Upper lobe of left lung (tissue), 4 donors: ENCODE results near the gene RTEL1.

ENCODE experiments used
- CTCF ChIP-seq, 6 experiments: fragments of 450-650 bp in 4 of 6; fragments of 200-600 bp in 2 of 6; sonication (generic) in 2 of 6; IDR thresholded peaks; one replicate each; pipeline ENCODE4 v1.5.1; 2016 to 2019; ENCODE audit warnings: antibody characterized with exemption in 6 of 6
- POLR2A ChIP-seq, 4 donors: fragments of 450-650 bp; IDR thresholded peaks; one replicate each; pipeline ENCODE4 v1.5.1; 2016 to 2017; ENCODE audit warnings: antibody characterized with exemption in 4 of 4, mild to moderate bottlenecking in 2 of 4
- POLR2AphosphoS5 ChIP-seq, 2 donors: sonication (generic); formaldehyde crosslinking; IDR thresholded peaks; one replicate each; pipeline ENCODE4 v1.5.1; 2017; ENCODE audit warnings: antibody characterized with exemption in 2 of 2

- TF ChIP-seq CTCF (IDR thresholded peaks at IDR 0.05) (no peak), POLR2AphosphoS5 (IDR thresholded peaks at IDR 0.05) (no peak), POLR2A (IDR thresholded peaks at IDR 0.05) (no peak)
These were observed 44.0 kb downstream of the RTEL1 start for GRCh38 chr20:63702036-63702665.
